NCI-H748 treated with DMSO at 0.1 percent for 48 hours (cell line): ENCODE data around the gene ZNF705A.
"Not testable (repeated sequence)": the region's sequence is repeated elsewhere in the genome, so short reads cannot be mapped to it uniquely, and the experiment has no call there.

Experiments
- DNase-seq: peaks from one replicate; lab custom pipeline; 2025; lab: John Stamatoyannopoulos, UW

ZNF705A gene

DNA sequence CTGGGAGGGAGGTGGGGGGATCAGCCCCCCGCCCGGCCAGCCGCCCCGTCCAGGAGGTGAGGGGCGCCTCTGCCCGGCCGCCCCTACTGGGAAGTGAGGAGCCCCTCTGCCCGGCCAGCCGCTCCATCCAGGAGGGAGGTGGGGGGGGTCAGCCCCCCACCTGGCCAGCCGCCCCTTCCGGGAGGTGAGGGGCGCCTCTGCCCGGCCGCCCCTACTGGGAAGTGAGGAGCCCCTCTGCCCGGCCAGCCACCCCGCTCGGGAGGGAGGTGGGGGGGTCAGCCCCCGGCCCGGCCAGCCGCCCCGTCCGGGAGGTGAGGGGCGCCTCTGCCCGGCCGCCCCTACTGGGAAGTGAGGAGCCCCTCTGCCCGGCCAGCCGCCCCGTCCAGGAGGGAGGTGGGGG is 27.4 kb downstream of the ZNF705A start:
- not testable (repeated sequence) for DNase-seq

DNA sequence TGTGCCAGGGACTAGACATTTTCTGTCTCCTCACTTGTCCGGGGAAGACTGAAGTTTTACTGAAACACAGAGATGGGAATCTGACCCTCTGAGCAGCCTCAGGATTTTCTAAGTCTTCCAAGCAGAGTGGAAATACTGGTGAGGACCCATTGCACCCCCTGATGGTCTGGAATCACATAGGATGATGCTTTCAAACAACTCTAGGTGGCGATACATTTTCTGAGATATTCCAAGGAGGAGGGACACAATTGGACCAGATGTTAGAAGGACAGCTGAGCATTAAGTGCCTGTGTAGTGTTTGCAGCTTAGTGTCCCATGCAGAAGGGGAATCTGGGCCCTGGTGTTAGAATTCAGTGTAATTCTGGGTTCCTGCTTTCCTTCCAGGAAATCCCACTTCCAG is 31.3 kb downstream of the ZNF705A start:
- not testable (repeated sequence) for DNase-seq

- DNase-seq: not testable (repeated sequence)
Measured at GRCh38 chr12:8197685-8198308, 41.0 kb downstream of the ZNF705A start.

DNA sequence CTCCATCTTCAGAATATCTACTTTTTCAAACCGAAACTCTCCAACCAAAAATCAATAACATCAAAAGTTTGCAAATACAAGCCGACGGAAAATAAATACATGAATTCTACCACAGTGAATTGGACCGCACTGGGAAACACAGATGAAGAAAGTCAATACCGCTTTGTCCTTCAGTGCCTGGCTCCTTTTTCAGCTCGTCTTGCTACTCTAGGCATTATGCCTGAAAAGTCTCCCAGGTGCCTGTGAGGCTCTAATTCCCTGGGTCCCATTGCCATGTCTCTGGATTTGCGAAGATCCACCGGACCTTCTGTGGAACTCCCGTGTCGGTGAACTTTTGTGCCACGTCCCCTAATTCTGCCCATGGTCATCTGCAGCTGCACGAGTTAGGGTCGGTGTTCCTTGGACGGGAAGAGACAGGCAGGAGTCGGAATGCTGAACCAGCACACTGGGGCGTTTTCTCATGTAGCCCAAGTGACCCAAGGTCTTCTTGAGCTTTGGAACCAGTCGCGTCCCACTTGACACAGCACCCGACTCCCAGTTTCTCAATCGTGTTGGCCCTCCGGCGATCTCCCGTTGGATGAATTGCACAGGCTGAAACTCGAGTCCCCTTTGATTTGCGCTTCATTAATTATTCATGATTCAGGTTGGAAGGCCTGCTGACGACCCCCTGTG is 62.0 kb downstream of the ZNF705A start:
- DNase-seq: not testable (repeated sequence)

GRCh38 chr12:8221375-8221774 is 64.6 kb downstream of the ZNF705A start:
- DNase-seq: not testable (repeated sequence)

DNA sequence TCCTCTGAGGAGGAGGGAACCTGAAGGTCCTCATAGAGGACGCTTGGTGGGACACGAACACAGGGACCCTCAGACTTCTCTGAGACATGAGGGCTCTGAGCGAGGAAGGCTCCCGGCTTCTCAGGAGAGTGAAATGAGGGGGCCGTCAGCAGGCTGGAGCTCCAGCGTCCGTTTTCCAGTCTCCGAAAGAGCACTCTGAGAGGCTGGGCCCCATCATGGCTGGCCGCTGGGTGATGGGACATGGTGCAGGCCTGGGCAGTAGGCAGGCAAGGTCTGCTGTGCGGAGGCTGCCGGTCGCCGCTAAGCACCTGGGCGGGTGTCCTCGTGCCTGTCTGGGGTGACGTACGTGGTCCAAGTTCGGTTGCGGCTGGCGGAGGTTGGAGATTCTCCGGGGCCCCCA is 65.0 kb downstream of the ZNF705A start:
- DNase-seq: not testable (repeated sequence)

DNA sequence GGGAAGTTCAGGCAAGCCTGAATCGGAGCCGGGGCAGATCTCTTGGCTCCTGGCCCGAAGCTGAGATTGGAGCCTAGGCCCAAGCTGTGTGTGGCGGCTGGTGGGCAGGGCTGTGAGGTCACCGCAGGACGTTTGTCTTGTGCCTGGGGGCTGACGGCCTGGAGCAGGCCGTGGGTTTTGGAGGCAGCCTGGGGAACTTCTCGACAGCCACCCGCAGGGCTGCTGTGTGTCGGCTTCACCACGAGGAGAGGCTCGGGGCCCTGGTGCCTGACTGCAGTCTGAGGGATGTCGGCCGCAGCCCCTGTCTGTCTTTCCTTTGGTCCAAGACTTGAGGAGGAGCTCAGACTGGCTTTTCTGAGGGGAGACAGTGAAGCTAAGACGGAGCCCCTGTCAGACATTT is 65.5 kb downstream of the ZNF705A start:
- not testable (repeated sequence) for DNase-seq

- DNase-seq: not testable (repeated sequence)
Measured at GRCh38 chr12:8223646-8224045, 66.8 kb downstream of the ZNF705A start.

DNA sequence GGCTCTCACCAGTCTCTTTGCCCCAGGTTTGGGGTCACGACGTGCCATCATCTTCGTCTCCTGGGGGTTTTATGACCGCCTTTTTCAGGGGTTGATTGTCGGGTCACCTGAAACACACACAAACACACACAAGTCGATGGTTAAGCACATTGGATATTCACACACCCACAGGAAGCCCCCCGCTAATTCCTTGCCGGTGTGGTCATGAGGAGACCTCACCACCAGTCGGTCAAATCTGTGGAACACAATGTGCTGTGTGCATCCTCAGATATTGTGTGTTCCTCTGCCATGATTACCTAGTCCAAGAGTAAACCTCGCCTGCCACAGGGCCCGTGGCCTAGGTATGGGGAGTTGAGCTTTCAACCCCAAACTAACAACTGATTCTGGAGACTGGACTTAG is 68.0 kb downstream of the ZNF705A start:
- DNase-seq: not testable (repeated sequence)

GRCh38 chr12:8226355-8226754 is 69.5 kb downstream of the ZNF705A start:
- no peak for DNase-seq

- DNase-seq: not testable (repeated sequence)
Measured at GRCh38 chr12:8226992-8227731, 70.3 kb downstream of the ZNF705A start, which contains the start of gene FAM90A1. TSS of gene FAM90A1 (minus strand) at chr12:8227618. CDS start at chr12:8224832, 2,786 bp downstream.

DNA sequence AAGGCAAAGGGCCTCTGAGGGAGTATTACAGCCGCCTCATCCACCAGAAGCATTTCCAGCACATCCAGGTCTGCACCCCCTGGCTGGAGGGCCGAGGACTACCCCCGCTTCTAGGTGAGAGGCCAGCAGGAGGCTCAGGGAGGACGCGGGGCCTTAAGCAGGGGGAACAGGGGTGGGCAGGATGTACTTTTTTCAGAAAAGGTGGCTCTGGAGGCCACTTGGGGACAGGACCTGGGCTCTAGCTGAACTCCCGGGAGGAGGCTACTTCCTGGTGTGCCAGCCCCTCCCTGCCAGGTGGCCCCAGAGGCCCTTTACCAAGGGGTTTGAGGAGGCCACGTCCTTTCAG is 70.9 kb downstream of the ZNF705A start:
- DNase-seq: not testable (repeated sequence)

- not testable (repeated sequence) for DNase-seq
Measured at GRCh38 chr12:8228607-8229006, 71.8 kb downstream of the ZNF705A start.

GRCh38 chr12:8229486-8229885 is 72.7 kb downstream of the ZNF705A start:
- DNase-seq: not testable (repeated sequence)
